CD4-positive, CD25-positive, alpha-beta regulatory T cell (primary cell): ENCODE results near the gene TDRD10. TPM values are rescaled to one million over a fixed set of nuclear protein-coding genes. Genes with fewer than 3 reads are reported as not detected.

Experiments used
- ATAC-seq, 2 donors: fragments of 150-1000 bp; cut with Tn5 transposase; one replicate each; pipeline ENCODE4 v1.10.0; 2021; ENCODE audit warnings: low read depth in 2 of 2, moderate number of reproducible peaks in 2 of 2, moderate library complexity in 1 of 2
- DNase-seq, 3 donors: peaks; one replicate each; pipeline versions ENCODE4 v3.0.0 to v3.0.0-alpha.2; 2012 to 2022; ENCODE audit warnings: mixed read lengths in 1 of 3
- H3K27ac ChIP-seq: one replicate; pipeline ENCODE4 v1.7.0; 2013; ENCODE audit warnings: mild to moderate bottlenecking, low read length; ENCODE audit not compliant: insufficient read depth, poor library complexity, severe bottlenecking
- H3K27me3 ChIP-seq: one replicate; pipeline ENCODE4 v1.7.0; 2013; ENCODE audit warnings: low read length; ENCODE audit not compliant: control insufficient read depth, insufficient read depth
- H3K36me3 ChIP-seq: one replicate; pipeline ENCODE4 v1.7.0; 2013; ENCODE audit warnings: mild to moderate bottlenecking, low read length, moderate library complexity; ENCODE audit not compliant: control insufficient read depth, insufficient read depth
- H3K4me1 ChIP-seq: 2 replicates; pipeline ENCODE4 v1.7.0; 2013; ENCODE audit warnings: mild to moderate bottlenecking, low read length; ENCODE audit not compliant: insufficient read depth, control insufficient read depth, poor library complexity, severe bottlenecking
- H3K4me3 ChIP-seq: one replicate; pipeline ENCODE4 v1.7.0; 2013; ENCODE audit warnings: low read depth, mild to moderate bottlenecking, low read length, moderate library complexity
- H3K9me3 ChIP-seq, 2 experiments: 1 replicate in 1 of 2; 2 replicates in 1 of 2; pipeline ENCODE4 v1.7.0; 2013; ENCODE audit warnings: low read length in 2 of 2, mild to moderate bottlenecking in 1 of 2, moderate library complexity in 1 of 2; ENCODE audit not compliant: control insufficient read depth in 2 of 2
- H3K27ac Mint-ChIP-seq, 3 donors: one replicate each; pipeline ENCODE4 v1.8.0; 2020 to 2022; ENCODE audit warnings: mild to moderate bottlenecking in 3 of 3, mixed read lengths in 3 of 3, moderate library complexity in 2 of 3
- H3K27me3 Mint-ChIP-seq: one replicate; pipeline ENCODE4 v1.8.0; 2022; ENCODE audit warnings: mild to moderate bottlenecking, mixed read lengths
- H3K36me3 Mint-ChIP-seq: one replicate; pipeline ENCODE4 v1.8.0; 2020; ENCODE audit warnings: mixed read lengths
- H3K4me1 Mint-ChIP-seq, 4 donors: one replicate each; pipeline ENCODE4 v1.8.0; 2020 to 2022; ENCODE audit warnings: mixed read lengths in 4 of 4, mild to moderate bottlenecking in 1 of 4
- H3K4me3 Mint-ChIP-seq, 4 donors: one replicate each; pipeline ENCODE4 v1.8.0; 2020 to 2022; ENCODE audit warnings: mild to moderate bottlenecking in 4 of 4, mixed read lengths in 4 of 4, moderate library complexity in 3 of 4
- H3K9me3 Mint-ChIP-seq, 7 donors: one replicate each; pipeline ENCODE4 v1.8.0; 2020 to 2022; ENCODE audit warnings: mixed read lengths in 7 of 7, mild to moderate bottlenecking in 3 of 7, moderate library complexity in 2 of 7
- polyA plus RNA-seq, 4 donors: library from polyadenylated mRNA; unstranded; fragments of 300-500 nt; fragmentation: Illumina TruSeq; gene quantifications; one replicate each; pipeline ENCODE4 v1.2.3, GENCODE V29; 2021
- total RNA-seq: library from RNA; stranded (reverse); gene quantifications from one replicate; pipeline ENCODE4 v1.2.3, GENCODE V29; 2022

The TDRD10 gene
- total and polyA plus RNA-seq, 5 donors from 2014 or later: not detected

DNA sequence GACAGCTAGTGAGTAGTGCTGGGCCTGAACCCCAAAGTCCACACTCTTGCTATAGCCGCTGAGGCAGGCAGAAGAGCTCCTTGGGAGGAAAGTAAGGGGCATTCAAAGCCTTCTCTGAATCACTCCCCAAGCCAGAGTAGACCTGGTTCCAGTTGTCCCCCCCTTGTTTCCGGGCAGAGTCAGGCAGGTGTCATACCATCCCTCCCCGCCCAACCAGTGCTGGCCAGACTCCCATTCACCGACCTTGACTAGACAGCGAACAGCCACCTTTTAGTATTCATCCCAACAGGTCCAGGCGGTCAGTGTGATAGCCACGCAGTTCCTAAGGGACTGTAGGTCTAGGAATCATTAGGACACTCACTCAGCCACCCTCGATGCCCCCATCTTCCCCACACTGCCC, 77.4 kb downstream of the TDRD10 start:
- no peak overlapping the region for H3K4me3 ChIP-seq
- H3K4me3 Mint-ChIP-seq: no peak overlapping the region
- DNase-seq: no peak
- peaks cover 0 to 5% (median 0%) of the 10 kb centered on the region in 4 donors for H3K4me1 Mint-ChIP-seq
- no peaks in the 10 kb centered on the region for H3K4me1 ChIP-seq
- no peaks in the 10 kb centered on the region for H3K9me3 ChIP-seq
- ATAC-seq: no peak
- H3K27me3 Mint-ChIP-seq: no peaks in the 10 kb centered on the region
- no peak overlapping the region for H3K27ac Mint-ChIP-seq
- H3K27ac ChIP-seq: no peak overlapping the region
- H3K27me3 ChIP-seq: no peaks in the 10 kb centered on the region
- no peaks in the 10 kb centered on the region for H3K9me3 Mint-ChIP-seq
- H3K36me3 Mint-ChIP-seq: peaks cover 29% of the 10 kb centered on the region
- peaks cover 58% of the 10 kb centered on the region for H3K36me3 ChIP-seq

DNA sequence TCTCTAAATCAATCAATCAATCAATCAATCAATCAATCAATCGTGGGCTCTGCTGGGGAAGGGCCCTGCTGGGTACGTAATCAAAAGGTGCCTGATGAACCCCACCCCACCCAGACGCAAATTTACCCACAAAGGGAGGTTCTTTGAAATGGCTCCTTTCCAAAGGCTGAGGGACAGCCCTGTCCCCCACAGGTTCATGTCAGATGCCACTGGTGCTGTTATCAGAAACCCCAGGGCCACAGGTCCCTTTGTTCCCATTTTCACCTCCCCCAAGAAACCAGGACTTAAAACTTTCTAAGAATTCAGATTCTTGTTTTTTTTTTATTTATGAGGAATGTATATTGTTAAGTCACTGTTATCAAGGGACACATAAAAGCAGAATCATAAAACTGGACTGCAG, 79.7 kb downstream of the TDRD10 start:
- Histone ChIP-seq H3K36me3 (peaks cover 82% of the 10 kb centered on the region), H3K9me3 (no peaks in the 10 kb centered on the region), H3K27me3 (no peaks in the 10 kb centered on the region), H3K27ac (no peak overlapping the region), H3K4me3 (no peak overlapping the region), H3K4me1 (no peaks in the 10 kb centered on the region)
- ATAC-seq (no peak), DNase-seq (no peak)
- H3K36me3 Mint-ChIP-seq: peaks cover 50% of the 10 kb centered on the region
- H3K27me3 Mint-ChIP-seq: no peaks in the 10 kb centered on the region
- no peak overlapping the region for H3K27ac Mint-ChIP-seq
- peaks cover 0 to 8% (median 2%) of the 10 kb centered on the region in 4 donors for H3K4me1 Mint-ChIP-seq
- H3K4me3 Mint-ChIP-seq: no peak overlapping the region
- H3K9me3 Mint-ChIP-seq: no peaks in the 10 kb centered on the region

DNA sequence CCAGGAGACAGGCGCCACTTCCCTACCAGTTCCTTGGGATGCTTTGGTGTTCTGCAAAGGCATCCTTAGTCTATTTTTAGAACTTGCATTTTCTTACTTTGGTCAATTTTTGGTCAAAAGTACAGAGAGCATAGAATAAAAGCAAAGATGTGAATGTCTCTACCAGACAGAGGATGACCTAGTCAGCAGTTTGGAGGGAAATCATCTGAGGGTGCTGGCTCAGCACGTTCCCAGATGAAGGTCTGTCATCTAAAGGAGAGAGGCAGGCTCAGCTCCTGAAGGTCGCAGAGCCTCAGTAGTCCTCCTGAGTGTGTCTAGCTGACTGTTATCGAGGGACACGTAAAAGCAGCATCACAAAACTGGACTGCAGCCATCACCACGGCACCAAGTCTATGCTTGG, 80.9 kb downstream of the TDRD10 start:
- no peak overlapping the region for H3K27ac ChIP-seq
- H3K4me3 ChIP-seq: no peak overlapping the region
- ATAC-seq: no peak
- H3K36me3 ChIP-seq: peaks cover 93% of the 10 kb centered on the region
- peaks cover 60% of the 10 kb centered on the region for H3K36me3 Mint-ChIP-seq
- H3K27me3 Mint-ChIP-seq: no peaks in the 10 kb centered on the region
- no peaks in the 10 kb centered on the region for H3K27me3 ChIP-seq
- H3K4me3 Mint-ChIP-seq: no peak overlapping the region
- H3K4me1 ChIP-seq: no peaks in the 10 kb centered on the region
- no peaks in the 10 kb centered on the region for H3K9me3 ChIP-seq
- H3K4me1 Mint-ChIP-seq: peaks cover 0 to 9% (median 5%) of the 10 kb centered on the region in 4 donors
- H3K9me3 Mint-ChIP-seq: no peaks in the 10 kb centered on the region
- no peak for DNase-seq
- no peak overlapping the region for H3K27ac Mint-ChIP-seq

DNA sequence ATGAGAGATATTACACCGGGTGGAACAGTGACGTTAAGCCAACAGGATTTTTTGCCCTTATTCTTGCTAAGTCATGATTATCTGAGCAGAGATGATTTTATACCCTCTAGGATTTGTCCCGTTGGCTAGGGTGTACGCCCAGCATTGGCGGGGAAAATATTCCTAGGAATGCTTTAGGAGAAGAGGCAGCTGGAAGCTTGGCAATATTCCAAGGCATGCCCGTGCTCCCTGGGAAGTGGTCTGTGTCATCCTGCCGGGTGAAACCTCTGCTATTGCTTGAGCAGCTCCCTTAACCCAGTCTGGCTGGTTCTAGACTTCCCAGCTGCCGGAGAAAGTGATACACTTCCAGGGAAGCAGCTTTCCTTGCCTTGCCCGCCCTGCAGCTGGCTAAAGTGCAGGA, 81.8 kb downstream of the TDRD10 start:
- Histone ChIP-seq H3K4me3 (no peak overlapping the region), H3K27ac (no peak overlapping the region), H3K9me3 (no peaks in the 10 kb centered on the region), H3K36me3 (peaks cover 97% of the 10 kb centered on the region), H3K4me1 (no peaks in the 10 kb centered on the region), H3K27me3 (no peaks in the 10 kb centered on the region)
- no peak overlapping the region for H3K4me3 Mint-ChIP-seq
- H3K27ac Mint-ChIP-seq: peak overlapping the region in 1 of 3 donors; percentile 20
- H3K27me3 Mint-ChIP-seq: no peaks in the 10 kb centered on the region
- peaks cover 0 to 9% (median 5%) of the 10 kb centered on the region in 4 donors for H3K4me1 Mint-ChIP-seq
- ATAC-seq: no peak
- no peak for DNase-seq
- H3K9me3 Mint-ChIP-seq: no peaks in the 10 kb centered on the region
- H3K36me3 Mint-ChIP-seq: peaks cover 65% of the 10 kb centered on the region

DNA sequence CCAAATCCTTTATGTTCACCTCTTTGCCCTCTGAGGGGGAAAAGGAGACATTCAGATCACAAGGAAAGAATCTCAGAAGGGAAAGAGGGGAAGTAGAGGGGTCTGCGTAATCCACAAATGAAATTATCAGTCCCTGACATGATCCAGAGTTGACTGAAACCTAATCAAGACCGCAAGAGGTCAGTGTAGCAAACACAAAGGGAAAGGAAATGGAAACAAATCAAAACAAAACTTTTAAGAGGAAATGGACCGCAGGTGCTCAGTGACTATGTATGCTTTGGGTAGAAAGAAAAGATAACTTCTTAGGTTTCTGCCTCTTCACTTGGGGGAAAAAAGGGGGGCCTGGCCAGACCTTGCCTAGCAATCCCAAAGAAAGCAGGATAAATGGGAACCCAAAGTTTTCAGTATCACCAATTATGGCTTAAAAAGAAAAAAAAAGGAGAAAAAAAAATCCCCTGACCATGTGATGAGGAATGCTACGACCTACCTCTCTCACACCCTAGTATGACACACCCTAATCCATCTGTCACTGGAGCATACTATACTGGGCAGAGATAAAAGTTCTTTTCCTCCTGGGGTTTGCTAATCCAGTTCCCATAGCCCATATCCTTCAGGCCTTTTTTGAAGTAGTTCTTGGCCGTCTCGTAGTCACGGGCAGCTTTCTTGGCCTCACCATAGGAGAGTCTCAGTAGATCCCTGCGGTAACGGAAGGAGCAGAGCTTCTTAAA, 82.4 kb downstream of the TDRD10 start:
- Histone ChIP-seq H3K27ac (no peak overlapping the region), H3K4me3 (no peak overlapping the region), H3K36me3 (peaks cover 97% of the 10 kb centered on the region), H3K4me1 (no peaks in the 10 kb centered on the region), H3K27me3 (no peaks in the 10 kb centered on the region), H3K9me3 (no peaks in the 10 kb centered on the region)
- H3K4me1 Mint-ChIP-seq: peaks cover 0 to 9% (median 5%) of the 10 kb centered on the region in 4 donors
- H3K27ac Mint-ChIP-seq: no peak overlapping the region
- DNase-seq (no peak), ATAC-seq (no peak)
- no peaks in the 10 kb centered on the region for H3K9me3 Mint-ChIP-seq
- H3K36me3 Mint-ChIP-seq: peaks cover 65% of the 10 kb centered on the region
- H3K4me3 Mint-ChIP-seq: no peak overlapping the region
- H3K27me3 Mint-ChIP-seq: no peaks in the 10 kb centered on the region

DNA sequence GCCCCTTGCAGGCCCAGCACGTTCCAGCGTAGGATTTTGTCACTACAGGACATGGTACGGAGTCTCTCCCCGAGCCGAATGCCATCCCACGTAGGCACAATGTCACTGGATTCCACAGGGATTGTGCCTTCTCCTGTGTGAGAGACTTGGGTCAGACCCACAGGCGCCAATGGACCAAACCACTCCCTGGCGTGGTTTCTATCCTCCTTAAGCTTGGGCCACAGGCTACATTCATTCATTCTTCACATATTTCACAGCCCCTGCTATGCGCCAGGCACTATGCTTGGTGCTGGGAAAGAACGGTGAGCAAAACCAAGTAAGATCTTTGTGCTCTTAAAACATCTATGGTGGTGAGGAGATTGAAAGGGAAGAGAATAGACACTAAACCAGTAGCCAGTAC, 84.2 kb downstream of the TDRD10 start:
- no peak for ATAC-seq
- Histone ChIP-seq H3K27ac (no peak overlapping the region), H3K4me3 (no peak overlapping the region), H3K27me3 (no peaks in the 10 kb centered on the region), H3K9me3 (no peaks in the 10 kb centered on the region), H3K36me3 (peaks cover 99% of the 10 kb centered on the region), H3K4me1 (no peaks in the 10 kb centered on the region)
- H3K36me3 Mint-ChIP-seq: peaks cover 66% of the 10 kb centered on the region
- H3K9me3 Mint-ChIP-seq: no peaks in the 10 kb centered on the region
- peaks cover 0 to 9% (median 5%) of the 10 kb centered on the region in 4 donors for H3K4me1 Mint-ChIP-seq
- H3K4me3 Mint-ChIP-seq: no peak overlapping the region
- H3K27me3 Mint-ChIP-seq: no peaks in the 10 kb centered on the region
- H3K27ac Mint-ChIP-seq: peak overlapping the region in 1 of 3 donors; percentile 54
- no peak for DNase-seq

DNA sequence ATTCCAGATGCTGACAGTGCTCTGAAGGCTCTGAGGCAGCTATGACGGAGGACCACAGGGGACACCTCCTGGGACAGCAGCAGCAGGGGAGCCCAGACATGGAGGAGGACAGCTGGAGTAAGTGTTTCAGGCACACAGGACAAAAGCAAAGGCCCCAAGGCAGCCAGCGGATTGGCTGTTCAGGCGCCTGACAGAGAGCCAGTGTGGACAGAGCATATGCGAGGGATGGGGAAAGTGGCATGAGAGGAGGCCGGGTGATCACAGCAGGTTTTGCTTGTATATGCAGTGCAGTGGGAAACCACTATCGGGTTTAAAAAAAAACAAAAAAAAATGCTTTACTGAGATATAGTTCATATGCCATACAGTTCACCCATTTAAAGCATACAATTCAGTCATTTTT, 84.6 kb downstream of the TDRD10 start:
- no peaks in the 10 kb centered on the region for H3K27me3 ChIP-seq
- Mint-ChIP-seq H3K36me3 (peaks cover 68% of the 10 kb centered on the region), H3K9me3 (no peaks in the 10 kb centered on the region), H3K27ac (peak overlapping the region in 1 of 3 donors; percentile 54), H3K4me3 (no peak overlapping the region), H3K4me1 (peaks cover 0 to 9% (median 5%) of the 10 kb centered on the region in 4 donors), H3K27me3 (no peaks in the 10 kb centered on the region)
- H3K27ac ChIP-seq: no peak overlapping the region
- H3K4me3 ChIP-seq: no peak overlapping the region
- H3K9me3 ChIP-seq: no peaks in the 10 kb centered on the region
- ATAC-seq (no peak), DNase-seq (no peak)
- H3K4me1 ChIP-seq: no peaks in the 10 kb centered on the region
- H3K36me3 ChIP-seq: peaks cover 100% of the 10 kb centered on the region

DNA sequence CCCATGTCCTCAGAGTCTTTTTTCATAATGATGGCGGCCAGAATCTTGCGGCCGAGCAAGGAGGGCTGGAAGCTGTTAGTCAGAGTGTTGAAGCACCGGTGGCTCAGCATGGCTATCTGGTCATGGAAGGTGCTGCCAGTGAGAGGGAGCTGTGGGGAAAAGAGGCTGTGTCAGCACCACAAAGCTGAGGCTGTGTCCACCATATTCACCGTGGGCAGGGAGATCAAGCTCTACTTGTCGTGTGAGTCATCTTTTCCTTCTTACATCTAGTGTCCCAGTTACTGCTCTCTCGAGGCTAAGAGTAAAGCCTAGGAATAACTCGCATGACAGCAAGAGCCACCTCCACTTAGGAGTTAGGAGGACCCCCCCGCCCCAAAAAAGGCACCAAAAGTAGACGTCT, 87.8 kb downstream of the TDRD10 start:
- no peaks in the 10 kb centered on the region for H3K4me1 ChIP-seq
- no peaks in the 10 kb centered on the region for H3K9me3 Mint-ChIP-seq
- DNase-seq: no peak
- H3K4me1 Mint-ChIP-seq: peaks cover 0 to 23% (median 12%) of the 10 kb centered on the region in 4 donors
- H3K4me3 ChIP-seq: no peak overlapping the region
- no peaks in the 10 kb centered on the region for H3K27me3 Mint-ChIP-seq
- H3K27ac Mint-ChIP-seq: peak overlapping the region in 1 of 3 donors; percentile 46
- H3K36me3 ChIP-seq: peaks cover 98% of the 10 kb centered on the region
- no peak overlapping the region for H3K27ac ChIP-seq
- H3K36me3 Mint-ChIP-seq: peaks cover 72% of the 10 kb centered on the region
- no peak overlapping the region for H3K4me3 Mint-ChIP-seq
- no peaks in the 10 kb centered on the region for H3K27me3 ChIP-seq
- no peaks in the 10 kb centered on the region for H3K9me3 ChIP-seq
- no peak for ATAC-seq
